K562 (cell line): ENCODE results near the gene PPP1R12C. TPM values are rescaled to one million over a fixed set of nuclear protein-coding genes. Genes with fewer than 3 reads are reported as not detected.

Experiments used
- ARHGAP35 ChIP-seq: fragments of 450-650 bp; IDR thresholded peaks from 2 replicates; pipeline ENCODE4 v1.6.1; 2018; ENCODE audit not compliant: partially characterized antibody
- C11orf30 ChIP-seq: fragments of 450-650 bp; IDR thresholded peaks from 2 replicates; pipeline ENCODE4 v1.6.1; 2016; ENCODE audit warnings: low read depth, mild to moderate bottlenecking
- CBX2 ChIP-seq: fragments of 200-600 bp; sonication (generic); IDR thresholded peaks from one replicate; pipeline ENCODE4 v1.6.1; 2012; ENCODE audit warnings: mild to moderate bottlenecking, low read length, inconsistent platforms; ENCODE audit not compliant: insufficient read depth, poor library complexity, severe bottlenecking
- CLOCK ChIP-seq: fragments of 250-450 bp; sonication (Bioruptor Pico); IDR thresholded peaks from 2 replicates; pipeline ENCODE4 v1.4.0; 2020; ENCODE audit warnings: mild to moderate bottlenecking, moderate library complexity, borderline replicate concordance
- GTF2E2 ChIP-seq: fragments of 200-800 bp; sonication (Bioruptor generic); IDR thresholded peaks from 2 replicates; pipeline ENCODE4 v1.6.1; 2016; ENCODE audit warnings: missing genetic modification characterization, missing compliant biosample characterization
- KDM5B ChIP-seq: fragments of 200-600 bp; sonication (generic); IDR thresholded peaks from 2 replicates; pipeline ENCODE4 v1.6.1; 2012; ENCODE audit warnings: low read depth, mild to moderate bottlenecking, moderate library complexity, low read length, control low read depth, inconsistent platforms; ENCODE audit not compliant: insufficient replicate concordance
- KLF16 ChIP-seq: IDR thresholded peaks from 2 replicates; pipeline ENCODE4 v1.6.1; 2016; ENCODE audit warnings: antibody characterized with exemption
- MTA2 ChIP-seq: fragments of 450-650 bp; IDR thresholded peaks from 2 replicates; pipeline ENCODE4 v1.6.1; 2016; ENCODE audit warnings: low read depth
- REST ChIP-seq, 2 experiments: fragments of 450-650 bp; formaldehyde crosslinking in 1 of 2; IDR thresholded peaks; 2 replicates each; pipeline versions ENCODE4 v1.4.0 to v1.6.1; 2014 to 2020; ENCODE audit warnings: mild to moderate bottlenecking in 2 of 2, borderline replicate concordance in 1 of 2, low read depth in 1 of 2
- RFX1 ChIP-seq: fragments of 450-650 bp; IDR thresholded peaks from 2 replicates; pipeline ENCODE4 v1.6.1; 2016; ENCODE audit warnings: mild to moderate bottlenecking, moderate library complexity
- SRSF1 ChIP-seq: fragments of 200-400 bp; formaldehyde crosslinking; IDR thresholded peaks from 2 replicates; pipeline ENCODE4 v1.6.1; 2017; ENCODE audit warnings: mild to moderate bottlenecking, low read depth, low read length, moderate library complexity
- TAF9B ChIP-seq: fragments of 450-650 bp; IDR thresholded peaks from 2 replicates; pipeline ENCODE4 v1.6.1; 2018; ENCODE audit warnings: mild to moderate bottlenecking; ENCODE audit not compliant: partially characterized antibody
- YBX1 ChIP-seq: fragments of 450-650 bp; IDR thresholded peaks from 2 replicates; pipeline ENCODE4 v1.7.1; 2016; ENCODE audit warnings: mild to moderate bottlenecking
- ZNF282 ChIP-seq: sonication (generic); formaldehyde crosslinking; IDR thresholded peaks from 2 replicates; pipeline ENCODE4 v1.8.1; 2023; ENCODE audit warnings: missing genetic modification reagents
- ZNF511 ChIP-seq: sonication (generic); formaldehyde crosslinking; IDR thresholded peaks from 2 replicates; pipeline ENCODE4 v1.8.0; 2022; ENCODE audit warnings: mild to moderate bottlenecking, missing genetic modification reagents
- ZNF57 ChIP-seq: fragments of 450-650 bp; formaldehyde crosslinking; IDR thresholded peaks from 2 replicates; pipeline ENCODE4 v1.4.0; 2020; ENCODE audit warnings: mild to moderate bottlenecking, moderate library complexity
- ZNF644 ChIP-seq: fragments of 200-800 bp; sonication (Bioruptor generic); IDR thresholded peaks from 2 replicates; pipeline ENCODE4 v1.6.1; 2016; ENCODE audit warnings: low read depth, missing genetic modification characterization, missing compliant biosample characterization
- polyA plus RNA-seq, 8 experiments: library from polyadenylated mRNA; depleted of rRNA in 4 of 8; stranded (reverse) in 5 of 8; unstranded in 3 of 8; fragments of >200 nt; fragmentation: Nextera tagmentation in 2 of 8; fragmentation: Illumina TruSeq in 1 of 8; extraction: Ambion mirVana in 2 of 8; extraction: Trizol in 1 of 8; gene quantifications; 2 replicates each; pipeline versions ENCODE4 v1.2.1 to v1.2.3, GENCODE V29; 2011 to 2014; ENCODE audit warnings: inconsistent platforms in 1 of 8, missing spikeins in 1 of 8
- total RNA-seq, 7 experiments: library from RNA; depleted of rRNA in 6 of 7; stranded (reverse); fragments of >200 nt in 6 of 7; fragmentation: Illumina TruSeq in 2 of 7; extraction: Trizol in 2 of 7; gene quantifications; 2 replicates each; pipeline versions ENCODE4 v1.2.1 to v1.2.3, GENCODE V29; 2011 to 2021; ENCODE audit warnings: low replicate concordance in 1 of 7

The PPP1R12C gene
- total and polyA plus RNA-seq, 9 of the 15 experiments (the other 6 are each of a cell fraction or from before 2014, with no cell fraction given): 1.8 to 136 (median 33.7) TPM

- TF ChIP-seq REST (IDR thresholded peaks at IDR 0.05; ENCODE audit: borderline replicate concordance) (no peak), REST (CRISPR knock-in tag; IDR thresholded peaks at IDR 0.05; ENCODE audit: low read depth) (no peak), ZNF57 (CRISPR knock-in tag) (no peak), CLOCK (CRISPR knock-in tag) (no peak), KDM5B (peak; percentile 72), GTF2E2 (tag) (no peak), KLF16 (no peak), RFX1 (no peak), ZNF511 (CRISPR knock-in tag) (no peak), CBX2 (no peak), ARHGAP35 (no peak), C11orf30 (no peak), MTA2 (peak; percentile 48), TAF9B (no peak), SRSF1 (no peak), ZNF282 (CRISPR knock-in tag) (no peak), YBX1 (no peak), ZNF644 (tag) (no peak)
These were observed 41.7 kb upstream of the PPP1R12C start (continued) for GRCh38 chr19:55158848-55159749.
